OCI-M1 (cell line): ENCODE measurements around the gene SFRP5.
A peak's percentile ranks its signal among the peaks of the same experiment; 100 is the strongest.

Source experiments
- DNase-seq: peaks from one replicate; lab custom pipeline; 2025; lab: John Stamatoyannopoulos, UW

SFRP5 gene

GRCh38 chr10:97771913-97772823, at the start of gene SFRP5:
SFRP5 (minus strand) TSS chr10:97771999; CDS start chr10:97771833, 166 bp downstream.
- peak; percentile 70 for DNase-seq

- DNase-seq: no peak
Measured at GRCh38 chr10:97820096-97820704, 48.4 kb upstream of the SFRP5 start.

- DNase-seq: no peak
Measured at GRCh38 chr10:97818572-97818971, 46.8 kb upstream of the SFRP5 start.

GRCh38 chr10:97816609-97817008, 44.8 kb upstream of the SFRP5 start:
- DNase-seq: no peak

- DNase-seq: no peak
Measured at GRCh38 chr10:97814996-97815395, 43.2 kb upstream of the SFRP5 start.

- no peak for DNase-seq
Measured at GRCh38 chr10:97813311-97813710, 41.5 kb upstream of the SFRP5 start.

- DNase-seq: no peak
Measured at GRCh38 chr10:97812696-97813095, 40.9 kb upstream of the SFRP5 start.

GRCh38 chr10:97811958-97812357, 40.2 kb upstream of the SFRP5 start:
- DNase-seq: no peak

GRCh38 chr10:97810446-97810845, 38.6 kb upstream of the SFRP5 start:
- no peak for DNase-seq

GRCh38 chr10:97805949-97806348, 34.1 kb upstream of the SFRP5 start:
- DNase-seq: no peak

GRCh38 chr10:97805096-97805884, 33.5 kb upstream of the SFRP5 start:
- DNase-seq: no peak

GRCh38 chr10:97801422-97801821, 29.6 kb upstream of the SFRP5 start:
- no peak for DNase-seq

- DNase-seq: no peak
Measured at GRCh38 chr10:97800474-97800873, 28.7 kb upstream of the SFRP5 start.

GRCh38 chr10:97798958-97799610, 27.3 kb upstream of the SFRP5 start:
- no peak for DNase-seq

GRCh38 chr10:97796651-97797050, 24.9 kb upstream of the SFRP5 start:
- DNase-seq: peak; percentile 75

GRCh38 chr10:97795886-97796285, 24.1 kb upstream of the SFRP5 start:
- no peak for DNase-seq

GRCh38 chr10:97791824-97792721, 20.3 kb upstream of the SFRP5 start:
- peak; percentile 80 for DNase-seq

GRCh38 chr10:97789770-97790397, 18.1 kb upstream of the SFRP5 start:
- no peak for DNase-seq

GRCh38 chr10:97788552-97789442, 17.0 kb upstream of the SFRP5 start:
- peak; percentile 98 for DNase-seq
